ENCODE data around the gene RAB29.

DNA sequence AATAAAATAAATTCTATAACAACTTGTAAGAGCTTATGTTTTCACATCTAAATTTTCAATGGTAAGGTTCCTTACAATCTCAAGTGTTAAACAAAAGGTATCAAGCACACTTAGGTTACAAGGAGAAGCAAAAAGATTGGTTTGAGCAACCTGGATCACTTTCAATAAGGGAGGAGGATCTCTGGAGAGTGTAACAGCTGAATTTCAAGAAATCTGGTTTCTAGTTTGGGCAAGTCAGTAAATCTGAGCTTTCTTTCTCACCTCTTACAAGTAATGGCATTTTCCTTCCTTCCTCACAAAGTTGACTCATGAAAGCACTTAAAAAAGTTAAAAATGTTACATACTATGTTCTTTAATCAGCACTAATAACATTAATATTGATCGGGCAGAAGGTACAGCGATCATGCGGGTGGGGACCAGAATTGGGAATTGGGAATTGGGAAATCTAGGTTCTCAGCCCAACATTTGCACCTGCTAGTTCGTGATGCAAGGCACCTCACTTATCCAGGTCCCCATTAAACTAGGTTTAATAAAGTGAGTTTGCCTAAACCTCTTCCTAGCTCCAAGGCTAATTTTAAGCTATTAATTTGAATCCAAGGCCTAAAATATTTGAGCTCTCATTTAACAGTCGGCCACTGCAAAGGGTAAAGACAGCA is 28.4 kb downstream of the RAB29 start:
- TF ChIP-seq, protein P1, sequence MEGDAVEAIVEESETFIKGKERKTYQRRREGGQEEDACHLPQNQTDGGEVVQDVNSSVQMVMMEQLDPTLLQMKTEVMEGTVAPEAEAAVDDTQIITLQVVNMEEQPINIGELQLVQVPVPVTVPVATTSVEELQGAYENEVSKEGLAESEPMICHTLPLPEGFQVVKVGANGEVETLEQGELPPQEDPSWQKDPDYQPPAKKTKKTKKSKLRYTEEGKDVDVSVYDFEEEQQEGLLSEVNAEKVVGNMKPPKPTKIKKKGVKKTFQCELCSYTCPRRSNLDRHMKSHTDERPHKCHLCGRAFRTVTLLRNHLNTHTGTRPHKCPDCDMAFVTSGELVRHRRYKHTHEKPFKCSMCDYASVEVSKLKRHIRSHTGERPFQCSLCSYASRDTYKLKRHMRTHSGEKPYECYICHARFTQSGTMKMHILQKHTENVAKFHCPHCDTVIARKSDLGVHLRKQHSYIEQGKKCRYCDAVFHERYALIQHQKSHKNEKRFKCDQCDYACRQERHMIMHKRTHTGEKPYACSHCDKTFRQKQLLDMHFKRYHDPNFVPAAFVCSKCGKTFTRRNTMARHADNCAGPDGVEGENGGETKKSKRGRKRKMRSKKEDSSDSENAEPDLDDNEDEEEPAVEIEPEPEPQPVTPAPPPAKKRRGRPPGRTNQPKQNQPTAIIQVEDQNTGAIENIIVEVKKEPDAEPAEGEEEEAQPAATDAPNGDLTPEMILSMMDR (conservative IDR thresholded peaks at IDR 0.05; ENCODE audit: low read depth, low read length) = no peak
- no peak for TF ChIP-seq EZH2 (IDR thresholded peaks at IDR 0.05; ENCODE audit: borderline replicate concordance, low read depth, low read length, poor library complexity, severe bottlenecking)

Data from A673 (cell line).